Activated CD8-positive, alpha-beta memory T cell treated with anti-CD3 and anti-CD28 coated beads for 4 hours (primary cell): ENCODE results near the gene ZSCAN29.

ENCODE experiments used
- DNase-seq, 2 donors: peaks; one replicate each; pipeline ENCODE4 v3.0.0-alpha.2; 2020; ENCODE audit warnings: low read depth in 2 of 2

Gene ZSCAN29

GRCh38 chr15:43347114-43347513 lies 23.7 kb downstream of the ZSCAN29 start:
- DNase-seq: no peak

GRCh38 chr15:43346305-43346704 lies 24.5 kb downstream of the ZSCAN29 start:
- DNase-seq: no peak

- DNase-seq: no peak
Measured at GRCh38 chr15:43330780-43331087, 40.1 kb downstream of the ZSCAN29 start.

GRCh38 chr15:43329960-43330779 lies 40.7 kb downstream of the ZSCAN29 start, which contains the start of gene LCMT2:
Gene LCMT2, minus strand, starts transcription at chr15:43330573. Its CDS starts 84 bp downstream, at chr15:43330489.
- DNase-seq: peak; percentile 81 to 85

GRCh38 chr15:43329217-43329959 lies 41.5 kb downstream of the ZSCAN29 start:
- no peak for DNase-seq

- DNase-seq: no peak
Measured at GRCh38 chr15:43325039-43325684, 45.7 kb downstream of the ZSCAN29 start.

GRCh38 chr15:43318990-43319771 lies 51.7 kb downstream of the ZSCAN29 start:
- no peak for DNase-seq

GRCh38 chr15:43317566-43318184 lies 53.2 kb downstream of the ZSCAN29 start:
- no peak for DNase-seq

- no peak for DNase-seq
Measured at GRCh38 chr15:43316971-43317346, 53.9 kb downstream of the ZSCAN29 start.

- no peak for DNase-seq
Measured at GRCh38 chr15:43316016-43316970, 54.5 kb downstream of the ZSCAN29 start.

GRCh38 chr15:43314171-43314570 lies 56.7 kb downstream of the ZSCAN29 start:
- DNase-seq: no peak

GRCh38 chr15:43312378-43312777 lies 58.5 kb downstream of the ZSCAN29 start:
- no peak for DNase-seq
